ENCODE data around the gene DQX1.

DNA sequence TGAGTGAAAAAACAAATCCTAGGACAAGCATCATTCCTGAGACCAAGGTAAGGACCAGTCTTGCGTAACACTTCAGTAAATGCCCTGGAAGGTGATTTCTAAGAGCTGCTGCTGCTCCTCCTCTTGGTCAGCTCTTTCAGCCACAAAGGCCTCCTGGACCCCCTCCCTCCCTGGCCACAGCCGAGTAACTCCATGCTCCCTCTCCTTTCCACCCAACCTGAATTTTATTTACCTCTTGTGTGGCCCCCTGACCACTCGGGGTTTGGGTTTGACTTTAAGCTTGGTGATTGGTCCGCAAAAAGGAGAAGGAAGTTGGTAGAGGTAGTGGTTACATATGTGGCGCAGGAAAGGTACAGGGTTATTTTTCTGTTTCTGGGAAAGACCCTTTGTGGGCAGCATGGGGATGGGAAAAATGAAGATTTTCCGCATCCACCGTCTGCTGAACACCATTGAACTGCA is 12.9 kb upstream of the DQX1 start:
- no peak for TF ChIP-seq EZH2 (IDR thresholded peaks at IDR 0.05; ENCODE audit: insufficient read depth, poor library complexity, severe bottlenecking)
- no peak for TF ChIP-seq EZH2phosphoT487 (IDR thresholded peaks at IDR 0.05; ENCODE audit: insufficient read depth, low read depth)
